Measurements from ENCODE around the gene NGFR. TPM values are rescaled to one million over a fixed set of nuclear protein-coding genes. Genes with fewer than 3 reads are reported as not detected.

The NGFR gene
- total and polyA plus RNA-seq, 4 experiments from 2014 or later, result 0.47 TPM; not detected in 3

DNA sequence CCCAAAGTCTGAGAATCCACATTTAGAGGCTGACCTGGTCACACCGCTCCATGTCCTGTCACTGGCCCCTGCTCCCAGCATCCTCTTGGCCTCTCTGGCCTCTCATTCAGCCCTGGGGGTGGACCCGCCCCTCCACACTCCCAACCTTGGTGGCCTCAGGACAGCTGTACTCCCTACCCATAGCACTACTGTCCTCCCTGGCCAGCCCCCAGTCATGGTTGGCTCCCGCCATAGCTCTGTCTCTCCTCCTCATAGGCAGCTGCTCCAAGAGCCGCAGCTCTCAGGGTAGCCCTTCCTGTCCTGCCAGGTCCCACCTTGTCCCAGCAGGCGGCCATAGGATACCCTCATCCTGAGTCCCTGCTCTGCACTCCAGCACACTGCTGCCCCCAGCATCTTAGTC is 42.4 kb upstream of the NGFR start:
- H3K27ac ChIP-seq (ENCODE audit: low read depth, low read length), result no peak overlapping the region
- peaks cover 0 to 1% (median 0%) of the 10 kb centered on the region in 8 donors for H3K9me3 Mint-ChIP-seq
- intact Hi-C loops (cut with micrococcal nuclease), result no loop called here
- peak overlapping the region in 1 of 7 donors; percentile 76 for H3K27ac Mint-ChIP-seq
- DNase-seq, result no peak
- H3K9me3 ChIP-seq (ENCODE audit: control insufficient read depth in 1 of 2, low read length in 2 of 2), result no peaks in the 10 kb centered on the region
- no peaks in the 10 kb centered on the region for H3K36me3 ChIP-seq (ENCODE audit: insufficient read depth, low read length)
- POLR2A ChIA-PET (ENCODE audit: partially characterized antibody), result no interaction called here
- H3K36me3 Mint-ChIP-seq, result no peaks in the 10 kb centered on the region
- H3K27me3 Mint-ChIP-seq, result peaks cover 15 to 16% of the 10 kb centered on the region in 2 donors
- H3K27me3 ChIP-seq (ENCODE audit: insufficient read depth, low read length), result peaks cover 5% of the 10 kb centered on the region
- no peak overlapping the region for H3K4me3 ChIP-seq (ENCODE audit: low read length in 2 of 2)
- H3K4me1 ChIP-seq (ENCODE audit: insufficient read depth, low read length), result peaks cover 8% of the 10 kb centered on the region
- H3K4me1 Mint-ChIP-seq, result peaks cover 0 to 16% (median 9%) of the 10 kb centered on the region in 4 donors
- H3K4me3 Mint-ChIP-seq, result peak overlapping the region in 1 of 8 donors; percentile 17
- CTCF ChIA-PET (ENCODE audit: partially characterized antibody), result interaction anchor here (1.0 kb wide), 1 partner anchor 104 kb away, joined by 4 read pairs; no protein-coding TSS in a partner anchor

DNA sequence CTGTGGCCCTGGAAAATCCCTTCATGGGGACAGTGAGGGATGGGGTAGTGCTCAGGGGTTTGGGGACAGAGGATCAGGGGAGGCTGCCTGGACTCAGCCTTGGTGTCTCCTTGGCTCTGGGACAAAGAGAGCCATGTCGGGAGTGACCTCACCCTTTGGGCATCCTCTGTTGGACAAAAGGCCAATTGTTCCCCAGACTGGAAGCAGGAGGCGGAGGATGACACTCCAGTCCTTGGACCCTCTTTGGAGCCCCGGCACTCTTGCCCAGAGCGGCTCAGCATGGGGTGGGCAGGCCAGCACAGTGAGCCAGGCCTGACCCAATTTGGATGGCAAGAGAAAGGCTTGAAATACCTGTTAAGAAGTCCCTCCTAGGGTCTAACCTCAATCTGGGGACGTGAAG is 41.0 kb upstream of the NGFR start:
- no peak overlapping the region for H3K4me3 Mint-ChIP-seq
- H3K36me3 ChIP-seq (ENCODE audit: insufficient read depth, low read length), result no peaks in the 10 kb centered on the region
- H3K27ac Mint-ChIP-seq, result peak overlapping the region in 1 of 7 donors; percentile 7
- H3K4me1 Mint-ChIP-seq, result peaks cover 0 to 16% (median 9%) of the 10 kb centered on the region in 4 donors
- no peak overlapping the region for H3K4me3 ChIP-seq (ENCODE audit: low read length in 2 of 2)
- ChIA-PET POLR2A (ENCODE audit: partially characterized antibody) (no interaction called here), CTCF (ENCODE audit: partially characterized antibody) (interaction anchor here (1.0 kb wide), 1 partner anchor 103 kb away, joined by 4 read pairs; no protein-coding TSS in a partner anchor)
- peaks cover 23% of the 10 kb centered on the region in 2 donors for H3K27me3 Mint-ChIP-seq
- H3K27me3 ChIP-seq (ENCODE audit: insufficient read depth, low read length), result peaks cover 6% of the 10 kb centered on the region
- no peaks in the 10 kb centered on the region for H3K9me3 ChIP-seq (ENCODE audit: control insufficient read depth in 1 of 2, low read length in 2 of 2)
- DNase-seq, result no peak
- no peaks in the 10 kb centered on the region for H3K36me3 Mint-ChIP-seq
- no peak overlapping the region for H3K27ac ChIP-seq (ENCODE audit: low read depth, low read length)
- H3K4me1 ChIP-seq (ENCODE audit: insufficient read depth, low read length), result peaks cover 8% of the 10 kb centered on the region
- H3K9me3 Mint-ChIP-seq, result peaks cover 0 to 1% (median 0%) of the 10 kb centered on the region in 8 donors
- intact Hi-C loops (cut with micrococcal nuclease), result no loop called here

DNA sequence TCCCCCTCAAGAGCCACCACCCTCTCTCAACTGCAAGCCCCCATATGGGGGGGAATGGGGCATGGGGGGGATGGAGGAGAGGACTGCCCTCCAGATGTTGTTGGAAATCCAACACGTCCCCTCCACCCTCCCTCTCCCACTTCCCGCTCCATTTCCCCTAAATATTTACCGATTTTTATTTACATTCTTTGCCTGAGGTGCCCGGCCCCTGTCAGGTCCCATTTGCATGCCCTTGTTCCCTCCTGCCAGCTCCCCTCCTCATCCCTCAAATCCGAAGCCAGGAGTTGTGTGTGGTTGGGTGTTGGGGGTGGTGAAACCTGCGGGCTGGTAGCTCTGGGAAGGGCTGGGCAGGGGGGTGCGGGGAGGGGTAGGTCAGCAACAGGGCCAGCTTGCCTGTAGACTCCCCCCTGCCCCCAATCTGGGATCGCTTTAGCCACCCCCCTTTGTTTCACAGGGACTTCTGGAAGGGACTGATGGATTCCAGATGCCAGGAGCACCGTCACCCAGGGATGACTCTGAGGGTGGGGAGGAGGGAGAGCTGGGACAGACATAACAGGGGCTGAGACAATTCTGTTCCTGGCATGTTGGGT is 39.7 kb upstream of the NGFR start:
- H3K27me3 ChIP-seq (ENCODE audit: insufficient read depth, low read length), result peaks cover 6% of the 10 kb centered on the region
- Mint-ChIP-seq H3K36me3 (no peaks in the 10 kb centered on the region), H3K4me1 (peaks cover 0 to 11% (median 8%) of the 10 kb centered on the region in 4 donors), H3K4me3 (no peak overlapping the region), H3K27ac (no peak overlapping the region), H3K9me3 (peaks cover 0 to 1% (median 0%) of the 10 kb centered on the region in 8 donors), H3K27me3 (peaks cover 26 to 30% of the 10 kb centered on the region in 2 donors)
- intact Hi-C loops (cut with micrococcal nuclease), result no loop called here
- no peaks in the 10 kb centered on the region for H3K36me3 ChIP-seq (ENCODE audit: insufficient read depth, low read length)
- no peak overlapping the region for H3K27ac ChIP-seq (ENCODE audit: low read depth, low read length)
- CTCF ChIA-PET (ENCODE audit: partially characterized antibody), result interaction anchor here (1.6 kb wide), 1 partner anchor 101 kb away, joined by 4 read pairs; no protein-coding TSS in a partner anchor
- POLR2A ChIA-PET (ENCODE audit: partially characterized antibody), result no interaction called here
- H3K9me3 ChIP-seq (ENCODE audit: control insufficient read depth in 1 of 2, low read length in 2 of 2), result no peaks in the 10 kb centered on the region
- H3K4me1 ChIP-seq (ENCODE audit: insufficient read depth, low read length), result peaks cover 8% of the 10 kb centered on the region
- H3K4me3 ChIP-seq (ENCODE audit: low read length in 2 of 2), result no peak overlapping the region
- no peak for DNase-seq

DNA sequence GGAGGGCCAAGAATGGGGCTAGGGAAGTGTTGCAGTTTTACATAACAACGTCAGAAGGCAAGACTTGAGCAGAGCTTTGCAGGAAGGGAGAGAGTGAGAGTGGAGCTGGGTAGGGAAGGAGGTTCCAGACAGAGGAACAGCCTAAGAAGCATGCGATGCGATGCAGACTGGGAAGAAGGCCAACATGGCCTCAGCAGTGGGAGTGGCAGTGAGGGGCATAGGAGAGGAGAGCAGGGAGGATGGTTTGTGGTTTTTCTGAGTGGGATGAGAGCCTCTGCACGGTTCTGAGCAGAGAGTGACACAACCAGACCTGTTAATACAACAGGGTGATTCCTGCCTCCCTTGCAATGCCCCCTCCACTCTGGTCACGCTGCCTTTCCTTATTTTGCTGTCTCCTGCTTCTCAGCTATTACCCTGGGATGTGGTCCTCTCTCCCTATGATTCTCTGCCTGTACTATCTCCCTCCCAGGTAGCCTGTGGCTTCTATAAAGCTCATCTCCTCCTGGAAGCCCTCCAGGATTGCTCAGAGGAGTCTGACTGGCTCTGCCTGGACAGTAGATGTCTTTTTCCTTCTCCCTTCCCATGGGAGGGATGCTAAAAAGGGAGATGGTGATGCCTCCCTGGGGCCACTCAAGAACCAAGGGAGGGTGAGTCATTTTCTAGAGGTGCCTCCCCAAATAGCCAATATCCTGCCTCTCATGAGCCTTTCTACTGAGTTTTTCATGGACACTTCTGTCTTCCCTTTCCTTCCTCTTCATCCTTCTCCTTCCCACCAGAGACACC is 38.7 kb upstream of the NGFR start:
- peaks cover 0 to 9% (median 6%) of the 10 kb centered on the region in 4 donors for H3K4me1 Mint-ChIP-seq
- Histone ChIP-seq H3K4me3 (ENCODE audit: low read length in 2 of 2) (no peak overlapping the region), H3K4me1 (ENCODE audit: insufficient read depth, low read length) (peaks cover 8% of the 10 kb centered on the region), H3K36me3 (ENCODE audit: insufficient read depth, low read length) (no peaks in the 10 kb centered on the region), H3K9me3 (ENCODE audit: control insufficient read depth in 1 of 2, low read length in 2 of 2) (no peaks in the 10 kb centered on the region), H3K27ac (ENCODE audit: low read depth, low read length) (no peak overlapping the region), H3K27me3 (ENCODE audit: insufficient read depth, low read length) (peaks cover 6% of the 10 kb centered on the region)
- POLR2A ChIA-PET (ENCODE audit: partially characterized antibody), result no interaction called here
- intact Hi-C loops (cut with micrococcal nuclease), result no loop called here
- no peak overlapping the region for H3K4me3 Mint-ChIP-seq
- DNase-seq, result no peak
- CTCF ChIA-PET (ENCODE audit: partially characterized antibody), result interaction anchor here (1.6 kb wide), 1 partner anchor 100 kb away, joined by 4 read pairs; no protein-coding TSS in a partner anchor
- no peaks in the 10 kb centered on the region for H3K36me3 Mint-ChIP-seq
- H3K27ac Mint-ChIP-seq, result no peak overlapping the region
- peaks cover 31 to 37% of the 10 kb centered on the region in 2 donors for H3K27me3 Mint-ChIP-seq
- peaks cover 0 to 1% (median 0%) of the 10 kb centered on the region in 8 donors for H3K9me3 Mint-ChIP-seq

DNA sequence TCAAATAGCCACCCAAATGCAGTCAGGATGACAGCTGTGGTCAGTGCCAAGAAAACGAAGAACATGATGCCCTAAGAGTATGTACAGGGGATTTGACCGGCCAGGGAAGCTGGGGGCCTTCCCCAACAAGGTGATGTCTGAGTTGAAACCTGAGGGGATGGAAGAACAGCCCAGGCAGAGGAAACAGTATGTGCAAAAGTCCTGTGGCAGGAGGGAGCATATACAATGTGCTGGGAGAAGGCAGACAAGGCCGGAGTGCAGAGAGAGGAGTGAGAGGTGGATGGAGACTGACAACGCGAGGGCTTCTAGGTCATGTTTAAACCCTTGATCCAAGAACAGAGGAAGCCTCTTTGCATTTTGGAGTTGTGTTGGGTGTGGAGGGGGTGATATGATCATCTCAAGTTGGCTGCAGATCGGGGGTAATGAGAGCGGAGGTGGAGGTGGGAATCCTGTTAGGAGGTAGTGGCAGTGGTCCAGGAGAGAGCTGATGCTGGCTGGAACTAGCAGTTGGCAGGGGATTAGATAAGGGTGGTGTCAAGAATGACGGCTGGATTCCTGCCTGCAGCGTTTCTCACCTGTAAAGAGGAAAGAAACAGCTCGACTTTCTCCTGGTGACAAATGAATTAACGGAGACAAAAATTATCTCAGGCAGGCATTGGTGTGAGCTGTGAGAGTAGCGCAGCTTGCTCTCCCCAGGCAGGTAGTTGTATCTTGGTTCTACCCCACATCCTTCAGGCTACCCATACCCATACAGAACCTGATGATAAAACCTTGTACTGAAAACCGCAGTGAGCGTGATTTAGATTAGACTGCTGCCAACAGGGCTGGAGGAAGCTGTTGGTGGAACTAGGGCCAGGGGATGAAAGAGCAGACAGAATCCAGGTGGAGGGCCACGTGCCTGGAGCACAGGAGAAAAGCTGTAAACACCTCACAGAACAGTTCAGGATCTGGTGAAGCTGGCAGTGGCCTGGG is 37.2 kb upstream of the NGFR start:
- Mint-ChIP-seq H3K27ac (no peak overlapping the region), H3K4me1 (peaks cover 0 to 1% (median under 1%) of the 10 kb centered on the region in 4 donors), H3K36me3 (no peaks in the 10 kb centered on the region), H3K9me3 (peaks cover 0 to 2% (median 0%) of the 10 kb centered on the region in 8 donors), H3K4me3 (no peak overlapping the region), H3K27me3 (peaks cover 39 to 42% of the 10 kb centered on the region in 2 donors)
- Histone ChIP-seq H3K36me3 (ENCODE audit: insufficient read depth, low read length) (no peaks in the 10 kb centered on the region), H3K4me3 (ENCODE audit: low read length in 2 of 2) (no peak overlapping the region), H3K9me3 (ENCODE audit: control insufficient read depth in 1 of 2, low read length in 2 of 2) (no peaks in the 10 kb centered on the region), H3K27ac (ENCODE audit: low read depth, low read length) (no peak overlapping the region), H3K4me1 (ENCODE audit: insufficient read depth, low read length) (no peaks in the 10 kb centered on the region), H3K27me3 (ENCODE audit: insufficient read depth, low read length) (peaks cover 6% of the 10 kb centered on the region)
- CTCF ChIA-PET (ENCODE audit: partially characterized antibody), result interaction anchor here (1.2 kb wide), 2 partner anchors 14 to 38 kb away, joined by 3 read pairs; no protein-coding TSS in a partner anchor
- POLR2A ChIA-PET (ENCODE audit: partially characterized antibody), result no interaction called here
- DNase-seq, result no peak
- intact Hi-C loops (cut with micrococcal nuclease), result no loop called here

DNA sequence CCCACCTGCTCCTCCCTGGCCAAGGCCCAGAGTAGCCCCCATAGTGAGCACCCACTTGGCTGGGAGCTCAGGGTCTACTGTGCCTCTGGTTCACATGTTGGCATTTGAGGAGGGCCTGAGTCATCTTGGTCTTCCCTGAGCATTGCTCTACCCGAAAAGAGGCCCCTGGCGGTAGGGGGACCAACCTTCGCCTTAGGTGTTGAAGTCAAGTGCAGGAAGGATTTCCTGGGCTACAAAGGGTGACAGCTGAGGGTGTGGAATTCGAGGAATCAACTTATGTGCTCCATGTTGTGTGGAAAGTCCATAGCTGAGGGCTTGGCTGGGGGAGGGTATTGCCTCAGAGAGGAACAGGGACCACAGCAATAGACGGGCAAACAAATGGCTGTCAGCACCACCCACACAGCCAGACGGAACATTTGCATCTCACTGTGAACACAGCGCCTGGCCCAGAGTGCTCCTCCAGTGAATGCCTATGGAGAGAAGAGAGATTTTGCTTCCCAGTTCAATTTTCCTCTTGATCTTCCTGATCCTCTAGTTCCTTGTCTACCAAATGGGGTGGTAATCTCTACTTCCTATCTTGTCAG is 35.6 kb upstream of the NGFR start:
- ChIA-PET CTCF (ENCODE audit: partially characterized antibody) (interaction anchor here (1.2 kb wide), 1 partner anchor 37 kb away, joined by 3 read pairs; no protein-coding TSS in a partner anchor), POLR2A (ENCODE audit: partially characterized antibody) (no interaction called here)
- Mint-ChIP-seq H3K36me3 (peaks cover 0 to 4% of the 10 kb centered on the region in 2 donors), H3K4me1 (peaks cover 0 to 1% (median 0%) of the 10 kb centered on the region in 4 donors), H3K9me3 (peaks cover 0 to 7% (median 5%) of the 10 kb centered on the region in 8 donors), H3K4me3 (no peak overlapping the region), H3K27ac (no peak overlapping the region), H3K27me3 (peaks cover 49 to 50% of the 10 kb centered on the region in 2 donors)
- H3K4me1 ChIP-seq (ENCODE audit: insufficient read depth, low read length), result no peaks in the 10 kb centered on the region
- H3K36me3 ChIP-seq (ENCODE audit: insufficient read depth, low read length), result no peaks in the 10 kb centered on the region
- intact Hi-C loops (cut with micrococcal nuclease), result no loop called here
- no peak overlapping the region for H3K27ac ChIP-seq (ENCODE audit: low read depth, low read length)
- H3K4me3 ChIP-seq (ENCODE audit: low read length in 2 of 2), result no peak overlapping the region
- peaks cover 0 to 4% of the 10 kb centered on the region in 2 donors for H3K9me3 ChIP-seq (ENCODE audit: control insufficient read depth in 1 of 2, low read length in 2 of 2)
- peaks cover 6% of the 10 kb centered on the region for H3K27me3 ChIP-seq (ENCODE audit: insufficient read depth, low read length)
- DNase-seq, result no peak

All from CD4-positive, alpha-beta memory T cell (primary cell).